HG03025 (cell line): ENCODE measurements around the gene NQO1.

ENCODE experiments used
- ATAC-seq: cut with Tn5 transposase; IDR thresholded peaks from one replicate; pipeline ENCODE4 v1.9.1; 2021; ENCODE audit warnings: mild to moderate bottlenecking, moderate library complexity; ENCODE audit not compliant: unreplicated experiment, low FRiP score

NQO1 gene

GRCh38 chr16:69707920-69708683, 18.3 kb downstream of the NQO1 start:
- no peak for ATAC-seq

- ATAC-seq: no peak
Measured at GRCh38 chr16:69706975-69707340, 19.4 kb downstream of the NQO1 start.

- ATAC-seq: no peak
Measured at GRCh38 chr16:69706256-69706974, 19.9 kb downstream of the NQO1 start.

GRCh38 chr16:69703638-69704037, 22.7 kb downstream of the NQO1 start:
- no peak for ATAC-seq

GRCh38 chr16:69701866-69702265, 24.5 kb downstream of the NQO1 start:
- no peak for ATAC-seq

GRCh38 chr16:69701452-69701851, 24.9 kb downstream of the NQO1 start:
- no peak for ATAC-seq

GRCh38 chr16:69699915-69700314, 26.4 kb downstream of the NQO1 start:
- ATAC-seq: no peak

- no peak for ATAC-seq
Measured at GRCh38 chr16:69698404-69698803, 28.0 kb downstream of the NQO1 start.

- ATAC-seq: no peak
Measured at GRCh38 chr16:69693916-69694315, 32.4 kb downstream of the NQO1 start.

GRCh38 chr16:69691980-69692911, 34.1 kb downstream of the NQO1 start:
- no peak for ATAC-seq

- ATAC-seq: no peak
Measured at GRCh38 chr16:69688589-69688988, 37.8 kb downstream of the NQO1 start.

- ATAC-seq: no peak
Measured at GRCh38 chr16:69680358-69680757, 46.0 kb downstream of the NQO1 start.

GRCh38 chr16:69672998-69673713, 53.2 kb downstream of the NQO1 start:
- ATAC-seq: no peak

- no peak for ATAC-seq
Measured at GRCh38 chr16:69672315-69672997, 53.9 kb downstream of the NQO1 start.

- no peak for ATAC-seq
Measured at GRCh38 chr16:69669577-69669976, 56.8 kb downstream of the NQO1 start.

GRCh38 chr16:69663846-69664245, 62.5 kb downstream of the NQO1 start:
- ATAC-seq: no peak

- ATAC-seq: no peak
Measured at GRCh38 chr16:69662901-69663300, 63.5 kb downstream of the NQO1 start.

- no peak for ATAC-seq
Measured at GRCh38 chr16:69660166-69660565, 66.2 kb downstream of the NQO1 start.
